Heart right ventricle (tissue), 16 donors: ENCODE results near the gene IL16. TPM values are rescaled to one million over a fixed set of nuclear protein-coding genes. Genes with fewer than 3 reads are reported as not detected.

Source experiments
- ATAC-seq, 8 donors: fragments of 200-7000 bp; cut with Tn5 transposase; one replicate each; pipeline ENCODE4 v1.9.1; 2020; ENCODE audit warnings: mild to moderate bottlenecking in 8 of 8, moderate library complexity in 8 of 8, moderate number of reproducible peaks in 1 of 8
- DNase-seq, 2 donors: peaks; one replicate each; pipeline ENCODE4 v3.0.0-alpha.2; 2020
- H3K27ac ChIP-seq, 10 donors: fragments of 200-600 bp; sonication (generic) in 2 of 10; one replicate each; pipeline versions ENCODE4 v1.5.0 to v1.8.0; 2020 to 2022; ENCODE audit warnings: mild to moderate bottlenecking in 3 of 10
- H3K27me3 ChIP-seq, 7 donors: fragments of 200-600 bp; one replicate each; pipeline ENCODE4 v1.8.0; 2021 to 2022; ENCODE audit warnings: mild to moderate bottlenecking in 2 of 7
- H3K36me3 ChIP-seq, 9 donors: fragments of 200-600 bp; sonication (generic) in 1 of 9; one replicate each; pipeline versions ENCODE4 v1.5.0 to v1.8.0; 2020 to 2022; ENCODE audit warnings: mild to moderate bottlenecking in 2 of 9
- H3K4me1 ChIP-seq, 9 donors: fragments of 200-600 bp; sonication (generic) in 1 of 9; one replicate each; pipeline versions ENCODE4 v1.5.0 to v1.8.0; 2020 to 2022; ENCODE audit warnings: mild to moderate bottlenecking in 4 of 9
- H3K4me3 ChIP-seq, 10 donors: fragments of 200-600 bp; sonication (generic) in 2 of 10; one replicate each; pipeline versions ENCODE4 v1.5.0 to v1.8.0; 2020 to 2022; ENCODE audit warnings: mild to moderate bottlenecking in 7 of 10, moderate library complexity in 2 of 10
- H3K9me3 ChIP-seq, 11 donors: fragments of 200-600 bp in 10 of 11; sonication (generic) in 2 of 11; one replicate each; pipeline versions ENCODE4 v1.5.0 to v1.8.0; 2013 to 2022; ENCODE audit warnings: mild to moderate bottlenecking in 2 of 11, control low read depth in 1 of 11, moderate library complexity in 1 of 11
- WGBS, 2 donors: extraction: QIAGEN DNeasy Blood & Tissue Kit; methylation state at CpG; one replicate each; pipeline ENCODE4 v1.1.7; 2013; ENCODE audit warnings: inconsistent platforms in 1 of 2; 5-methylcytosine and 5-hydroxymethylcytosine counted together
- intact Hi-C, 10 donors: fragments of 100-400 bp; cut with DNase I; formaldehyde crosslinking; loops; one replicate each; pipeline versions ENCODE4 v1.11.1 to v1.14.2; 2022
- polyA plus RNA-seq, 2 donors: library from polyadenylated mRNA; stranded (reverse); fragments of 200-250 nt; gene quantifications; one replicate each; pipeline ENCODE4 v1.2.3, GENCODE V29; 2013
- total RNA-seq, 10 donors: library from RNA; stranded (reverse); fragmentation: NEBNext Ultra II Directional in 3 of 10; extraction: Animal tissue kit (Norgen Biotek cat#: 25700) in 3 of 10; gene quantifications; one replicate each; pipeline versions ENCODE4 v1.2.1 to v1.2.4, GENCODE V29; 2021 to 2023
- TF ChIP-seq, protein P1 (sequence below), 9 donors: fragments of 200-600 bp; sonication (generic) in 2 of 9; IDR thresholded peaks; one replicate each; pipeline versions ENCODE4 v1.5.0 to v1.8.0; 2021 to 2022; ENCODE audit warnings: antibody characterized with exemption in 9 of 9, mild to moderate bottlenecking in 5 of 9, moderate library complexity in 1 of 9
- donor health status: Arrhythmogenic right ventricular cardiomyopathy.
- donor health status: ischemic (EF 13 %, LVEDD 7.1; RV severe dilation, severe dysfunction).
- donor health status: healthy with polysubstance abuse.
- donor health status: DM: no; HTN: yes; CAD: no.
- donor health status: DM: no; HTN: no; CAD: no.
- donor health status: ischemic (EF 25% LVEDD 6.9; RV normal size, moderate dysfunction).
- donor health status: ischemic (EF 25% LVEDD 5.7; RV mildly dilated, moderate dysfunction).
- donor health status: healthy.
- donor health status: DM: yes; HTN: yes; CAD: no.
- donor health status: Ischemic cardiomyopathy.
- donor health status: ischemic (EF 35%, LVEDD 5.7; RV mildly dilated, moderate dysfunction).
- donor health status: nonischemic (EF 11% LVEDD 7.7; RV severe dilation, severe dysfunction).
- donor health status: DM: yes; HTN: yes; CAD: no.
- donor health status: PGD.
- donor health status: ischemic (EF 29% LVEDD 5.4; RV normal size, mild dysfunction).
- donor health status: nonischemic (EF 23%, LVEDD 6.1; RV moderate dilation, normal function).

IL16 gene
- total and polyA plus RNA-seq, 12 donors = 3.3 to 13.1 (median 4.2) TPM

DNA sequence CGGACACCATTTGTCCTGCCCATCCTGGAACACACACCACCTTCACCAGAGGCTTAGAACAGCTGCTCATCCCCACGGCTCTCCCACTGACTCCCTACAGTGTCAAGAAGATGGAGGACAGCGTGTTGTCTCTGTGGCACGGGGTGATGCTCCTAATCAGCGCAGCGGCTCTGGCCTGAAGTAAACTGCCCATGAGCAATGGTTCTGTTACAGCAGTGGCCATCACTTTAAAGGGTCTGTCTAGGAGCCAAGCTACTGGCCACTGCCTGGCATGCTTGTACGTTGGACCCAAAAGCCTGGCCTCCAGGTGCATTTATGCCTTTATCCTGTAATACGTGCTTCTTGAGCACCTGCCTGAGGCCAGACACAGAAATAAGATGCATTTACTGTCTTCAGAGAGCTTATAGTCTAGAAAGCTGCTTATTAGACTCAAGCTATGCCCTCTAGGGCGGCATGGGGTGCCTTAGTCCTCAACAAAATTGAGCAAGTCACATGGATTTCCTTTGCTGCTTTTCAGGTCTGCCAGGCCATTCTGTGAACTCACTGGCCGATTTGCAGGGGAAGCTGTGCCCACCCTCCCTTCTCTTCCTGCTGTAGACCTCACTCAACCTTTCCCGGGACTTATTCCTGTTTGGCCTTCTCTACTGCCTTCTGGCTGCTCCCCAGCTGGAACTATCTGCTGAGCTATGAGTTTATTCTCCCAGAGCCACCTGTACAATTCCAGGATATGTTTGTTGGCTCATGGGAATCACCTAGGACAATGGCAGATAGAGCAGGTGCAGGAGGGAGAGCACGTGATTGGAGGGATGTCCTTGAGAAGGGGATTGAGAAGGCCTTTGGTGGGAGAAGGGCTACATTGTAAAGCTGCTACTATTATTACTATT is 75.3 kb downstream of the IL16 start:
- H3K4me3 ChIP-seq = no peak overlapping the region
- H3K36me3 ChIP-seq = peaks cover 0 to 18% (median 0%) of the 10 kb centered on the region in 9 donors
- no peak for DNase-seq
- ATAC-seq = no peak
- H3K27ac ChIP-seq = no peak overlapping the region
- peaks cover 0 to 7% (median under 1%) of the 10 kb centered on the region in 11 donors for H3K9me3 ChIP-seq
- WGBS, 2 donors = 86 to 88% methylated on average over 12 of the region's 12 CpGs
- peaks cover 0 to 18% (median 5%) of the 10 kb centered on the region in 9 donors for H3K4me1 ChIP-seq
- intact Hi-C loops = loop anchor here in 4 of 10 donors (2.0 to 10.0 kb wide), 4 partner anchors 63 to 923 kb away; no protein-coding TSS in a partner anchor
- H3K27me3 ChIP-seq = no peaks in the 10 kb centered on the region
- TF ChIP-seq, protein P1, sequence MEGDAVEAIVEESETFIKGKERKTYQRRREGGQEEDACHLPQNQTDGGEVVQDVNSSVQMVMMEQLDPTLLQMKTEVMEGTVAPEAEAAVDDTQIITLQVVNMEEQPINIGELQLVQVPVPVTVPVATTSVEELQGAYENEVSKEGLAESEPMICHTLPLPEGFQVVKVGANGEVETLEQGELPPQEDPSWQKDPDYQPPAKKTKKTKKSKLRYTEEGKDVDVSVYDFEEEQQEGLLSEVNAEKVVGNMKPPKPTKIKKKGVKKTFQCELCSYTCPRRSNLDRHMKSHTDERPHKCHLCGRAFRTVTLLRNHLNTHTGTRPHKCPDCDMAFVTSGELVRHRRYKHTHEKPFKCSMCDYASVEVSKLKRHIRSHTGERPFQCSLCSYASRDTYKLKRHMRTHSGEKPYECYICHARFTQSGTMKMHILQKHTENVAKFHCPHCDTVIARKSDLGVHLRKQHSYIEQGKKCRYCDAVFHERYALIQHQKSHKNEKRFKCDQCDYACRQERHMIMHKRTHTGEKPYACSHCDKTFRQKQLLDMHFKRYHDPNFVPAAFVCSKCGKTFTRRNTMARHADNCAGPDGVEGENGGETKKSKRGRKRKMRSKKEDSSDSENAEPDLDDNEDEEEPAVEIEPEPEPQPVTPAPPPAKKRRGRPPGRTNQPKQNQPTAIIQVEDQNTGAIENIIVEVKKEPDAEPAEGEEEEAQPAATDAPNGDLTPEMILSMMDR (IDR thresholded peaks at IDR 0.05) = no peak

DNA sequence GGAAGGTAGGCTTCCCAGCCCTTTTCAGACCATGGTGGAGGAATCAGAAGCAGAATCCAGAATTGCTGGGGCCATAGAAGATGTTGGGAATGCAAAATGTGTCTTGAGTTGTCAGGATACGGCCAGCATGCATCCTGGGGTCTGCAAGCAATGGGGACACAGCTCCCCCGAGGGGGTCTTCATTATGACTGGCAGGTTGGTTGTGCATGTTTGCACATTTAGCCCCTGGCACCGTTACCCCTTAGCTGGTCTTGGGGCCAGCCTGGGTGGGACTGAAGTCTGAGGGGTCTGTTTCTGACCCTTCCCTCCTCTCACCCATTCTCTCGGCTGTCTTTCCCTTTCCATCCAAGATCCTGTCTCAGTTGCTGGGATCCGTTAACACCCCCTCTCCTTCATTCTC is 76.5 kb downstream of the IL16 start:
- Histone ChIP-seq H3K4me3 (no peak overlapping the region), H3K27me3 (no peaks in the 10 kb centered on the region), H3K27ac (no peak overlapping the region), H3K36me3 (peaks cover 0 to 18% (median 0%) of the 10 kb centered on the region in 9 donors), H3K4me1 (peaks cover 0 to 18% (median 5%) of the 10 kb centered on the region in 9 donors), H3K9me3 (peaks cover 0 to 18% (median 8%) of the 10 kb centered on the region in 11 donors)
- ATAC-seq = no peak
- 90 to 92% methylated on average over 5 of the region's 5 CpGs for WGBS, 2 donors
- intact Hi-C loops = loop anchor here in 4 of 10 donors (2.0 to 10.0 kb wide), 4 partner anchors 62 to 922 kb away; no protein-coding TSS in a partner anchor
- TF ChIP-seq, protein P1 (IDR thresholded peaks at IDR 0.05) = no peak
- no peak for DNase-seq

- Histone ChIP-seq H3K9me3 (peaks cover 0 to 18% (median 8%) of the 10 kb centered on the region in 11 donors), H3K4me1 (peaks cover 0 to 18% (median 5%) of the 10 kb centered on the region in 9 donors), H3K27me3 (no peaks in the 10 kb centered on the region), H3K36me3 (peaks cover 0 to 17% (median 0%) of the 10 kb centered on the region in 9 donors), H3K4me3 (no peak overlapping the region), H3K27ac (no peak overlapping the region)
- 93 to 95% methylated on average over 2 of the region's 2 CpGs for WGBS, 2 donors
- DNase-seq = no peak
- TF ChIP-seq, protein P1 (IDR thresholded peaks at IDR 0.05) = no peak
- intact Hi-C loops = loop anchor here in 6 of 10 donors (2.0 to 10.0 kb wide), 5 partner anchors 61 to 921 kb away; no protein-coding TSS in a partner anchor
- ATAC-seq = no peak
Observed at GRCh38 chr15:81273855-81274254, 77.2 kb downstream of the IL16 start.

GRCh38 chr15:81274255-81274654 is 77.6 kb downstream of the IL16 start:
- H3K4me3 ChIP-seq = no peak overlapping the region
- H3K9me3 ChIP-seq = peaks cover 0 to 18% (median 8%) of the 10 kb centered on the region in 11 donors
- no peak for DNase-seq
- no peak for ATAC-seq
- no peak overlapping the region for H3K27ac ChIP-seq
- intact Hi-C loops = loop anchor here in 5 of 10 donors (2.0 to 10.0 kb wide), 4 partner anchors 61 to 921 kb away; no protein-coding TSS in a partner anchor
- TF ChIP-seq, protein P1 (IDR thresholded peaks at IDR 0.05) = no peak
- H3K4me1 ChIP-seq = peaks cover 0 to 18% (median 5%) of the 10 kb centered on the region in 9 donors
- peaks cover 0 to 17% (median 0%) of the 10 kb centered on the region in 9 donors for H3K36me3 ChIP-seq
- 93 to 95% methylated on average over 4 of the region's 4 CpGs for WGBS, 2 donors
- H3K27me3 ChIP-seq = no peaks in the 10 kb centered on the region
